HUES48 (cell line): ENCODE results near the gene AGAP9.
"Not testable (repeated sequence)": the region's sequence is repeated elsewhere in the genome, so short reads cannot be mapped to it uniquely, and the experiment has no call there.

Experiments used
- H3K27ac ChIP-seq: one replicate; pipeline ENCODE4 v1.7.0; 2013; ENCODE audit warnings: low read depth, low read length, inconsistent platforms
- H3K27me3 ChIP-seq: 2 replicates; pipeline ENCODE4 v1.6.1; 2013; ENCODE audit warnings: mild to moderate bottlenecking, low read length; ENCODE audit not compliant: control insufficient read depth, insufficient read depth
- H3K36me3 ChIP-seq: 2 replicates; pipeline ENCODE4 v1.6.1; 2013; ENCODE audit warnings: low read length; ENCODE audit not compliant: control insufficient read depth, insufficient read depth
- H3K4me1 ChIP-seq: 2 replicates; pipeline ENCODE4 v1.6.1; 2013; ENCODE audit warnings: mild to moderate bottlenecking, low read length; ENCODE audit not compliant: control insufficient read depth, insufficient read depth
- H3K4me3 ChIP-seq: 2 replicates; pipeline ENCODE4 v1.5.1; 2013; ENCODE audit warnings: mild to moderate bottlenecking, low read depth, low read length
- H3K9ac ChIP-seq: 2 replicates; pipeline ENCODE4 v1.6.1; 2013; ENCODE audit warnings: mild to moderate bottlenecking, low read depth, low read length, moderate library complexity
- H3K9me3 ChIP-seq: 2 replicates; pipeline ENCODE4 v1.6.1; 2013; ENCODE audit warnings: low read length; ENCODE audit not compliant: control insufficient read depth, insufficient read depth

Gene AGAP9

GRCh38 chr10:47523475-47523874 lies at the start of gene AGAP9:
AGAP9 (minus strand) TSS chr10:47523638; CDS start chr10:47523526, 112 bp downstream.
- H3K36me3 ChIP-seq, H3K9me3 ChIP-seq, H3K9ac ChIP-seq, H3K4me3 ChIP-seq, H3K27me3 ChIP-seq, H3K27ac ChIP-seq, H3K4me1 ChIP-seq: not testable (repeated sequence)

DNA sequence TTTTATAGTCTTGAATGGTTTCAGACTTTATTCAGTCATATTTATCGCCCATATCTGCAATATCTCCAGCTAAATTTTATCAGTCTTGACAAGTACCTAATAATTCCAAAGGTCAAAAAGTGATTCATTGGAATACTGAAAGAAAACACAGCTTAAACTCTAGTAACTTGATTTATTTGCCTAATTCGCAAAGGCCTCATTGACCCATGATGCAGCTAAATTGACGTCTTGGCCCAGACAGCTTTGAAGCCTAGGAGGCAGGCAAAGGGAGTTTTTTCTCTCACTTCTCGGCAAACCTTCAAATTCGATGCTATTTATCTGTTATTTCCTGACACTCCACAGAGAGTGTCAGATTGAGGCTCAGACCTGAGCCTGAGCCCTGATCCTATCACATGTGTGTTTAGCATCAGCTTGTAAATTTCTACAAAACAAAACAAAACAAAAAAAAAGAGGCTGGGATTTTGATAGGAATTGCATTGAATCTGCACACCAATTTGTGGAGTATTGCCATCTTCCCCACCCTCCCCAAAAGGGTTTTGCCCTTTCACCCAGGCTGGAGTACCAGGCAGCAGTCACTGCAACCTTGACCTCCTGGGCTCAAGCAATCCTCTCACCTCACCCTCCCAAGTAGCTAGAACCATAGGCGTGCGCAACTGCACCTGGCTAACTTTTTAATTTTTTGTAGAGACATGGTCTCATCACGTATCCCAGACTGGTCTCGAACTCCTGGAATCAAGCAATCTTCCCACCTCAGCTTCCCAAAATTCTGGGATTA lies 47.9 kb upstream of the AGAP9 start:
- not testable (repeated sequence) for H3K27ac ChIP-seq, H3K27me3 ChIP-seq

GRCh38 chr10:47566757-47567156 lies 43.3 kb upstream of the AGAP9 start:
- H3K27me3 ChIP-seq, H3K36me3 ChIP-seq, H3K9me3 ChIP-seq, H3K27ac ChIP-seq, H3K9ac ChIP-seq, H3K4me1 ChIP-seq, H3K4me3 ChIP-seq: not testable (repeated sequence)

More for the DNA sequence above, 47.9 kb upstream of the AGAP9 start:
- H3K4me1 ChIP-seq, H3K9ac ChIP-seq, H3K4me3 ChIP-seq, H3K9me3 ChIP-seq, H3K36me3 ChIP-seq: not testable (repeated sequence)

GRCh38 chr10:47566108-47566699 lies 42.8 kb upstream of the AGAP9 start:
- H3K27me3 ChIP-seq, result not testable (repeated sequence)

DNA sequence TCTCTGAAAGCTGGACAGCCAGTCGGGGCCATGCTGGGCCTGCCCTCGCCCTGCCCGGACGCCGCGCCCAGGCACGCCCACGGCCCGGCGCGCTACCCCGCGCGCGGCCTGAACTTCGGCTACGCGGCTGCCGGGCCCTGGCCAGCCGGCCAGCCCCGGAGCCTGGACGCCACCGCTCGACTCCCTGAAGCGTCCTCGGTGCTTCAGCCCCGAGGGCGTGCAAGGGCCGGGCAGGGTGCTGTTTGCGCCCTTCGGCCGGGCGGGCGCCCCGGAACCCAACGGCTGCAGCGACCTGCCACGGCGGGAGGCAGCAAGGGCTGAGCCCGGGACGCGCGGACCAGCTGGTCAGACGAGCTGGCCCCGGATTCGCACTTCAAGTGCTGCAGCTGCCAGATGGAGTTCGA lies 42.1 kb upstream of the AGAP9 start:
- not testable (repeated sequence) for H3K27me3 ChIP-seq, H3K4me1 ChIP-seq, H3K4me3 ChIP-seq, H3K9me3 ChIP-seq, H3K36me3 ChIP-seq, H3K27ac ChIP-seq, H3K9ac ChIP-seq

More at GRCh38 chr10:47566108-47566699, 42.8 kb upstream of the AGAP9 start:
- H3K27ac ChIP-seq, H3K4me3 ChIP-seq, H3K9me3 ChIP-seq, H3K4me1 ChIP-seq, H3K36me3 ChIP-seq, H3K9ac ChIP-seq: not testable (repeated sequence)

DNA sequence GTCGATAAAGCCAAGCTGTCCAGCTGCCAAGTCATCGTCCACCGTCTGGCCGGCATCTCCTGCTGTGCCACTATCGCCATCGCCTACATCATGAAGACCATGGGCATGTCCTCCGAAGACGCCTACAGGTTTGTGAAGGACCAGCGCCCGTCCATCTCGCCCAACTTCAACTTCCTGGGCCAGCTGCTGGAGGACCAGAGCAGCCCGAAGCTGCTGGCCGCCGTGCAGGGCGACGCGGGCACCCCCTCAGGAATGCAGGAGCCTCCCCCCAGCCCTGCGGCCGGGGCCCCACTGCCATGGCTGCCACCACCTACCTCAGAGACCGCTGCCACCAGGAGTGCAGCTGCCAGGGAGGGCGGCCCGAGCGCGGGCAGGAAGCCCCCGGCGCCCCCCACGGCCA lies 41.5 kb upstream of the AGAP9 start:
- not testable (repeated sequence) for H3K4me1 ChIP-seq, H3K9me3 ChIP-seq, H3K36me3 ChIP-seq, H3K27ac ChIP-seq, H3K9ac ChIP-seq, H3K27me3 ChIP-seq, H3K4me3 ChIP-seq

GRCh38 chr10:47564318-47564717 lies 40.9 kb upstream of the AGAP9 start:
- H3K27ac ChIP-seq, H3K4me3 ChIP-seq, H3K4me1 ChIP-seq, H3K9ac ChIP-seq, H3K36me3 ChIP-seq, H3K9me3 ChIP-seq, H3K27me3 ChIP-seq: not testable (repeated sequence)

DNA sequence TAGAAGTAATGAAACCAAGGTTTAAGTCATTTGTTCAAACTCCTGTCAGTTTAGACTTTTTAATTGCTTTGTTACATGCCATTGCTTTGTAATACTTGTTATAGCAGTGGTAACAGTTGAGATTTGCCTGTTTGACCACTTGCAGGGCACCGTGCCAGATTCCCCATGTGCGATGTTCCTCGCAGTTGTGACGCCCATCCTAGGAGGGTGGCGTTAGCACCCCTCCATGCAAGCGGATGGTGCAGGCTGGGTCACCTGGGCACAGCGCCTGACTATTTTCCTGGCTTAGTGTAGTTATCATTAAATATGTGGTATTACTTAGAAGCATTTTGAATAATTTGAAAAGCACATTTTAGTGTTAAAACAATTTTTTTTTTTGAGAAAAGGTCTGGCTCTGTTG lies 37.0 kb upstream of the AGAP9 start:
- H3K27ac ChIP-seq, H3K9me3 ChIP-seq, H3K27me3 ChIP-seq, H3K4me3 ChIP-seq, H3K36me3 ChIP-seq, H3K4me1 ChIP-seq, H3K9ac ChIP-seq: not testable (repeated sequence)

GRCh38 chr10:47559718-47560308 lies 36.4 kb upstream of the AGAP9 start:
- not testable (repeated sequence) for H3K4me3 ChIP-seq, H3K27me3 ChIP-seq, H3K9me3 ChIP-seq, H3K27ac ChIP-seq, H3K36me3 ChIP-seq, H3K9ac ChIP-seq, H3K4me1 ChIP-seq

GRCh38 chr10:47558109-47558508 lies 34.7 kb upstream of the AGAP9 start:
- H3K9me3 ChIP-seq, H3K4me3 ChIP-seq, H3K27ac ChIP-seq: not testable (repeated sequence)

DNA sequence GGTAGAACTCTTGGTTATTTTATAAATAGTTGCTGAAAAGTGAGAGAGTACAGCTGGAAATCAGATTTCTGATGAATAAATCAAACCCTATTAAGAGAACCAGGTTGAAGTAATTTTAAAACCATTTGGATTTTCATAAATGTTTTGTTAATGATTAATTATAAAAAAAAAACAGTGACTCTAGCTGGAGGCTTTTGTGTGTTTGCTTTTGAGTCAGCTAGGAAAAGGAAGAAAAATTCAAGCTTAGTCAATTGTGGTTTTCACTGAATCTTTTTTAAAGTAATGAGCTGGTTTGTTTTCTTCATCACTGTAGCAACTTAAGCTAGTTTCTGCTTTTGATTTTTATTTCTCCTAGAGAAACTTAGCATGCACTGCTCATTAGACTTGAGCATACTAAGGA lies 34.2 kb upstream of the AGAP9 start:
- not testable (repeated sequence) for H3K9ac ChIP-seq, H3K27me3 ChIP-seq, H3K9me3 ChIP-seq, H3K4me3 ChIP-seq, H3K36me3 ChIP-seq, H3K4me1 ChIP-seq, H3K27ac ChIP-seq

More at GRCh38 chr10:47558109-47558508, 34.7 kb upstream of the AGAP9 start:
- not testable (repeated sequence) for H3K36me3 ChIP-seq, H3K9ac ChIP-seq, H3K4me1 ChIP-seq, H3K27me3 ChIP-seq
